GM18858 (cell line): ENCODE data around the gene KRT34.

Source experiments
- ATAC-seq: cut with Tn5 transposase; IDR thresholded peaks from one replicate; pipeline ENCODE4 v1.9.1; 2021; ENCODE audit not compliant: unreplicated experiment

The KRT34 gene

GRCh38 chr17:41333836-41334235, 48.3 kb downstream of the KRT34 start:
- no peak for ATAC-seq

- no peak for ATAC-seq
These were observed 49.0 kb downstream of the KRT34 start for GRCh38 chr17:41333098-41333497.

- no peak for ATAC-seq
These were observed 49.9 kb downstream of the KRT34 start for GRCh38 chr17:41332239-41332638.

- no peak for ATAC-seq
These were observed 50.5 kb downstream of the KRT34 start for GRCh38 chr17:41331606-41332005.

GRCh38 chr17:41329279-41329948, 52.7 kb downstream of the KRT34 start:
- no peak for ATAC-seq

GRCh38 chr17:41328207-41328606, 53.9 kb downstream of the KRT34 start:
- ATAC-seq: no peak
